Stimulated activated CD4-positive, alpha-beta T cell treated with anti-CD3 and anti-CD28 coated beads, Interleukin-2, amount 100 ng/mL, for 48 hours (primary cell): ENCODE measurements around the gene RPLP2.

Experiments
- DNase-seq, 2 donors: peaks; one replicate each; pipeline ENCODE4 v3.0.0-alpha.2; 2020

The RPLP2 gene

DNA sequence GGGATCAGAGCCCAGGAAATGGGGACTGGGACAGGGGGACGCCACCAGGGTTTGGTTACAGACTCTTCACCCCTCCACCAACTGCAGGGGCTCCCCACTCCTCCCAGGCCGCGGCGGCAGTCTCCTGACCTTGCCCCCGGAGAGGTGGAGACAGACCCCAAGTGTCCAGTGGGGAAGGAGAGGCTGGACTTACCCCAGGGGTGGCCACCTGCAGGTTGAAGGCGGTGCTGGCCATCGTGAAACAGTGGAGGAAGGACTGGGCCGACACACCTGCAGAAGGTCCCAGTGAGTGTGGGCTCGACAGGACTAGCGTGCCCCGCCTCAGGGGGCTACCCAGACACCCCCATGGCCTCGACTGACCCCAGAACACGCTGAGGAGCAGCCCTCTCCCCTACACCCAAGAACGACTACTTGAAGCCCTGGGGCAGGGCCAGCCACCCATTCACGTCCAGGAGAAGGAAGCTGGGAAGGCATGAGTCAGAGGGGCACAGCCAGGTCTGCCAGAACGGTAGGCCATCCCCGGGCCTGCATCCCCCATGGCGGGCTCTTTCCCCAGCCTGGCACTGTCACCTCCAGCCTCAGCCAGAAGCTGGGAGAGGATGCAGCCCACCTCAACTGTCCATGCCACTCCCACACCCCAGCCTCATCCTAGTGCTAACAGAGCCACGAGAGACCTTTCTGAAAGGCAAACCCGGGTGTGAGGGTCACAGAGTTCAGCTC is 34.7 kb upstream of the RPLP2 start:
- no peak for DNase-seq

DNA sequence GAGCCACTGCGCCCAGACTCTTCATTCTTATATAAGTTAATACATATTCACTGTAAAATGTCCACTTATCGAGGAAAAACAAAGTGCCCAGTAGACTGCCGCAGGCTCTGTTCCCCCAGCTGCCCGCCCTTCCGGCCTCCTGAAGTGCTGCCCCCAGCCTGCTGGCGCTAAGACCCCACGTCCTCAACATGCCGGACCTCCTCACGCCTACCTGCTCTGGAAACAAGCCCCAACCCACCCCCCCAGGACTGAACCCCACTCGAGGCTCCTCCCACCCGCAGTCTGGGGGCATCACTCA is 33.6 kb upstream of the RPLP2 start:
- no peak for DNase-seq

DNA sequence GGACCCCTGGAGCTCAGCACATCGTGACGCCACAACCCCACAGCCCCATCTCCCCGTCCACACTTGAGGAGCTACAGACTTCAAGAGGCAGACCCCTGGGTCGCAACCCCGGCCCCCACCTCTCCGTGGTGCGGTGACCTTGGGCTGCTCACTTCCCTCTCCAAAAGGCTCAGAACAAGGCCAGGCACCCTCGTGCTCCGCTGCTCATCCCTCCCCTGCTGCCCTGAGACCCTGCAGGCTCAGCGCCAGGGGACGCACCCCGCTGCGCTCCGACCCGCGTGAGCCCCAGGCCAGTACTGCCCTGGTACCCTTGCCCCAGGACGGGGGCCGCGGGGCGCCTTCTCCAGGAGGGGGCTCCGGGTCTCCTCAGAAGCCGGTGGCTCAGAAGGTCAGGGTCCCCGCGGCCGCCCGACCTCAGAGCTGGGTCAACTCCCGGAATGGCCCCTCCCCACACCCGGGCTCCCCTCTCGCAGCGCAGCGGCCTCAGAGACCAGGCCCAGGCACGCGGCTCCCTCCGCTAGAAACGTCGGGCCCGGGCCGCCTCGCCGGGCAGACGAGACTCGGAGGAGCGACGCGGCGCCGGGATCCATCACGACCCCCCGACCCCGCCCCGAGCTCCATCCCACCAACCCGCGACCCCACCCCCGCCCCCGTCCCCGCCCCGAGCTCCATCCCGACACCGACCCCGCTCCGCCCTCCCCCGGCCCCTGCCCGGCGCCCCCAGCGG is 33.0 kb upstream of the RPLP2 start:
- DNase-seq = no peak

DNA sequence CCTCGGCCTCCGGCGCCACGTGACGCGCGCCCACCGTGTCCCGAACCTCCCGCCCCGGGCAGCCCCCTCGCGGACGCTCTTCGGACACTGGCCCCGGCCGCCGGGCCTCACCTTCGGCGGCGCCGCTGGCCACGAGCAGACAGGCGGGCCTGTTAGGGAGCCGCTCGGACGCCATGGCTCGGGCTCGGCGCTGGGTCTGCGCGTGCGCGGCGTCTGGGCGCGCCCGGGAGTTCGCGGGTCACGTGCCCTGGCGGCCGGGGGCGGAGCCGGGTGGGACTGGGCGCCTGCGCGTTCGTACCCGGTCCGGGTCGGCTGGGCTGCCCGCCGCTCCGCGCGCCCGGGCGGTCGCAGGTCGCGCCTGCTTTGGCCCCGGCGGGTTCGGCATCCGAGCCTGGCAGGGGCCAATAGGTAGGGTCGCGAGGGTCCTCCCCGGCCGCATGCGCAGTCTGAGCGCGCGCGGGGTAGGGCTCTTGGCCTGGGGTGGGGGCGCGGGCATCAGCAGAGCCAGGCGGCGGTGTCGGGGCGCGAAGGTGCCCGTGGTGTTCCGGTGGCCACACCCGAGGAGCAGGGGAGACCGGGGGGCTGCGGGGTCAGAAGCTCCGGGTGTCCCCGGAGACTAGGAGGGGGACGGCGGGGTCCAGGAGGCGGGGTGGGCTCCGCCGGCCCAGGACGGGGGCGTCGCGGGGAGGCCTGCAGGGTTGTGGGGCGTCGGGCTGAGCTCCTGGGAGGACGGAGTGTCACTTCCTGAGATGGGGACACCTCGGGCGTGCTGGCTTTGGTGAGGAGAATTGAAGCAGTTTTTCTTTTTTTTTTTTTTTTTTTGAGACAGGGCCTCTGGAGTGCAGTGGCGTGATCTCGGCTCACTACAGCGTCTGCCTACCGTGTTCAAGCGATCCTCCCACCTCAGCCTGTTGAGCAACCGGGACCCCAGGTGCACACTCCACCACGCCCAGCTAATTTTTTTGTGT is 32.2 kb upstream of the RPLP2 start, which contains the start of gene GATD1:
GATD1 (minus strand) TSS at position 200 of the 968 bp plus-strand sequence; CDS start at position 175, 25 bp downstream.
- peak; percentile 95 for DNase-seq

GRCh38 chr11:778976-779954 is 30.5 kb upstream of the RPLP2 start:
- DNase-seq = no peak

GRCh38 chr11:779955-780532 is 29.7 kb upstream of the RPLP2 start:
- DNase-seq = no peak

DNA sequence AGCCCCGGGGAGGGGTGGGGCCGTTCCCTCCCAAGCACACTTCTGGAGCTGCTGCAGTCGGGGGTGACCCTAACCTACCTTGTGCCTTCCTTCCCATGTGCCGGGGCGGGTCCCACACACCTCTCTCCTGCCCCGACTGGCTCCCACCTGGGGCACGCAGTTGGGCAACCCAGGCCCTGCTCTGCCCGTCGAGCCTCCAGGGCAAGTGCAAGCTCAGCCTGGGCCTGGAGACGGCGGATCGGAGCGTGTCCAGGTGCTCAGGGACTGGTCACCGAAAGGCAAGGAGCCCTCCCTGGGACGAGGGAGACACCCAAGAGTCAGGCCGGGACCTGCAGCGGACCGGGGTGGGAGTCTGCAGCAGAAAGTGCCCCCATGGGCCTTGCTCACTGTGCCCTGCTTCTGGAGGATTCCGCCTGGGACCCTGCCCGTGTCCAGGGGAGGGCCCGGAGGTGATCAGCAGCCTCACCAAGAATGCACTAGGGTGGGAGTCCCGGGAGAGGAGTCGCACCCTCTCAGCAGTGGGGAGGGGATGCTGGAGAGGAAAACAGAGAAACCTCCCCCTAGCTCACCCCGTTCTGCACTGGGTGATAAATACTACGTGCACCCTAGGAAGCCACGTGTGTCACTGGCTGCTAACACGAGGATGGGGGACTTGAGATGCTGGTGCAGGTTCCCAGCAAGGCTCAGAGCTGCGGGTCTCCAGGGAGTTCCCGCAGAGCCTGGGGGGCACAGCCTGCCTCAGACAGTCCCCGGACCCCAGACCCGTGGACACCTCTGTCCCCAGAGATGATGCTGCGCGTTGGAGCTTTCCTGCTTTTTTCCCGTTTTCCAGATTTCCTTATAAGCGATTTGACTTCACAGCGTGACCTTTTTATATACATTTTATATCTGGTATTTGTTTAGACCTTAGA is 27.2 kb upstream of the RPLP2 start:
- DNase-seq = no peak

GRCh38 chr11:783581-784015 is 26.2 kb upstream of the RPLP2 start:
- DNase-seq = peak in 1 of 2 donors; percentile 36

DNA sequence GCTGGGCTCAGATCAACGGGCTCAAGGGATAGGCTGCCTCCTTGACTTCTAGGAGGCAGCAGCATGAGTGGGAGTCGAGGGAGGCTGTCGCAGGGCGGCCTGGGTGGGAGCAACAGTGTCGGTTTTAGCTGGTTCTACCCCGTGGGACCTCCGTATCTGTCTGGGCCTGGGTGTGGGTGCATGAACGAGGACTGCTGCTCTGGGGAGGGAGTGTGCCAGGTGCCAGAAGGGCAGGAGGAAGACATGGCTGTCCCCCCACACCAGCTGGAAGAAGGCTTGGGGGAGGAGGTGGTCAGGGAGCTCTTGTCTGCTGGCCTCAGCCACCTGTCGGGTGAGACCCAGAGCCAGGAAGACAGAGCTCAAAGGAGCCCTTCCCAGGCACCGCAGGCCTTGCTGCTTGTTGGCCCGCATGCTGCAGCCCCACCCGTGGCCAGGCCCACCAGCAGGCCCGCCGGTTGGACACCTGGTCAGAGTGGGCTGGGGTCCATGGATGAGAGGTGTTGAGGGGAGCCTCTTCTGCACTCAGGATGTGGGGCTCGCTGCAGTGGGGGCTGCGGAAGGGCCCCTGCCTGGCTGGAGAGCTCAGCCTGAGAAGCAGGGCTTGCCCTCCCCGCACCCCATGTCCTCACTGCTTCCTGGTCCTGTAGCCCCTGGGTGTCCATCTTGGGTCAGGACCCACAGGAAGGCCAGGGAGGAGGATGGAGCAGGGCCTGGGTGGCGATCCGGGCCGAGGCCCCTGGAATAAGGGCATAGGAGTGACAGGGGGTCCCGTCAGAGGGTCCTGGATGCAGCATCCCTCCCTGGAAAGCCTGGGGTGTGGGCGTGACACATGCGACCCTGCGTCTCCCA is 23.3 kb upstream of the RPLP2 start:
- DNase-seq = no peak

DNA sequence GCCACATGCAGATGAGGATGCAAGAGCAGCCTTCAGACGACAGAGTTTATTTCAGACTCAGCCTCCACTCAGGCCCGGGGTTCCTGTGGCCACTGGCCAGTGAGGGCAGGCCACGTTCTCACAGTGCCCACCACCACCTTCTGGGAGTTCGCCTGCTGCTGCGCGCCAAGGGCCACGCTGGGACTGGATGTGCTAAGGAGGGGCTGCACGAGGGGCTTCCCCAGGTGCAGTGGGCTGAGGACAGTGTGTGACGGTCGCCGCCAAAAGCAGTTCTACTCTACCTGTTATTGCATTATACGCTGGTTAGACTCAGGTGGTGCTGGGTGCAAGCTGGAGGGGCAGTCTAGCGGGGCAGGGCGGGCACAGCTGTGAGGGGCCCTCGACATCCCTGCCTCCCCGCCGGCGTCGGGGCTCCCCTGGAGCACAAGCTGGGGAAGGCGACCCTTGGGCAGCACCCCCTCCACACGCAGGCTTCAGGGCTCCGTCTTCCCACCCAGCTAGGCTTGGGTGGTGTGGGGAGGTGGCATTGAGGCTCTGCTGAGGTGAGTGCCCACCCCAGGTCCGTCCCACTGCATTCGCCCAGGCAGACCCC is 22.6 kb upstream of the RPLP2 start:
- DNase-seq = no peak

GRCh38 chr11:788009-788640 is 21.6 kb upstream of the RPLP2 start:
- DNase-seq = no peak

GRCh38 chr11:788953-789940 is 20.5 kb upstream of the RPLP2 start:
- DNase-seq = no peak

GRCh38 chr11:789943-790342 is 19.8 kb upstream of the RPLP2 start, which contains the start of gene CEND1:
Gene CEND1 (minus strand): TSS chr11:790090. CDS start chr11:788576, 1,514 bp downstream.
- peak in 1 of 2 donors; percentile 65 for DNase-seq

DNA sequence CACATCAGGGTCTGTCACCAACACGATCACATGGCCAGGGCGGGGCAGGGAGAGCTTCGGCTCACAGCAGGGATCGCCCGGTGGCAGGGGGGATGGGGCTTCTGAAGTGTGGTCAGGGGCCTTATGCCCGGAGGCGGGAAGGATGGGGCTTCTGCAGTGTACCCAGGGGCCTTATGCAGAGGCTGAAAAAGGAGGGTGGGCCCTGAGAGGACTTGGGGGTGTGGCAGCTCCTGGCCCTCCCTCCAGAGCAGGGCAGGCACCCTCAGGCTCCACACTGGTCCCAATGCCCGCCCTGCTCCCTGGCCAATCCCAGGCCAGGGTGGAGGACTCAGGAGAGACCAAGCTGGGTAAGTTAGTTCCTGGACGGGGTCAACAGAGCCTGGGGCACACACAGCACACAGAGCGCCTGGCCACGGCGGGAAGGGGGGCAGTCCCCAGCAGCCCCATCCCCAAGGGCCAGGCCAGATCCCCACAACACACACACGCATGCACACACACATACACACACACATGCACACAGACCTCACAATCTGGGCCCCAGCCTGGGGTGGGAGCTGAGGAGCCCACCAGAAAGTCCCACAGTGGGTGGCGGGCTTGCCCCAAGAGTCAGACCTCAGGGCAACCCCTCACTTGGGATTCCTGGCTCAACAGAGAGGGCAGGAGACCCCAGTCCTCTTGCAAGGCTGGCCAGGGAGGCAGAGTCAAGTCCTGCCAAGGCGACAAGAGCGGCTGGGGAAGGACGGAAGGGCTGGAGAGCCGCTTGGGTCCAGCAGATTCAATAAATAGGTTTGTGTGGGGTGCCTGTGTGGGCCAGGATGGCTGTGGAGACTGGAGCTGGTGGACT is 18.8 kb upstream of the RPLP2 start:
- no peak for DNase-seq

DNA sequence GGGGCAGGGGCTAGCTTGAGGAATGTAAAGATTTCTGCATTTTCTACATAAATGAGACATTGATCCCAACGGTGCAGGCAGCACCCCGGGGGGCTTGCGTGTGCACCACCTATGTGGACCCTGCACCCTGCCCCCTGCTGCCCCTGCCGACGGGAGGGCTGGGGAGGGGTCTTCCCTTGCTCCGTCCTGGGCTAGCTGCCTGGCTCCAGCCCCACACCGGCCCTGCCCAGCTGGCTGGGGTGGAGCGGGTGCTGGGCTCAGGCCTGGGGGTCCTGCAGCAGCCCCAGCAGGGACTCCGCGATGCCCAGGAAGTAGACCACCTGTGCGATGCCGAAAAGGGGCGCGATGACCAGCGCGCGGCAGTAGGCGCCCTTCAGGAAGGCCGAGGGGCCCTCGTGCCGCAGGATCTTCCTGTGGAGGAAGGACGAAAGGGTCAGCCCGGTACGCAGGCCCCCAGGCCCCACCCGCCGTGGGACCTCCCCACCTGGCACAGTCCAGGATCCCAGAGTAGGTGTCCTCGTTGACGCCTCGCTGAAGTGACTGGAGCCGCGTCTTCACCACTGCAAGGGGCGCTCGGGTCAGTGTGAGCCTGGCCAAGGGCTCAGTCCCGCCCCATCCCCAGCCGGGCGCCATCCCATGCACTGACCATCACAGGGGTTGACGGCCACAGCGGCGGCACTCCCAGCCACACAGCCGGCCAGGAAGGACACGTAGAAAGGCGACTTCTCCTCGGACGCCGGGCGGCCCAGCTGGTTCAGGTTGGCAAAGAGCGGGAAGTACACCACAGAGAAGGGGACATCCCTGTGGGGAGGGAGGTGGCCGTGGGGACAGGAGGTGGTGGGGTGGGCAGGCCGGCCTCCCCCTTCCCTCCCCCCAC is 17.9 kb upstream of the RPLP2 start:
- DNase-seq = no peak

DNA sequence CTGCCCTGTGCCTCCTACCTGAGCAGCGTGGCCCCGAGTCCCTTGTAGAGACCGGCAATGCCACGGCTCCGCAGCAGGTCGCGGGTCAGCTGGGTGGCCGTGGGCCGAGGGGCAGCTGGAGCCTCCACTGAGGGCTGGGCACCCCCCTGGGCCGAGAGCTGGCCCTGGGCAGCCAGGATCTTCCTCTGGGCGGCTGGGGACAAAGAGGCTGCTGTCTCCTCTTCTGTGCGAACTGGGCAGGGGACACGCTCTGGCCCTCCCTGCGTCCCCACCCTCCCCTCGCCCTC is 17.3 kb upstream of the RPLP2 start:
- DNase-seq = no peak
